Cardiac fibroblast (primary cell): Measurements from ENCODE around the gene ATP8B1.
A peak's percentile ranks its signal among the peaks of the same experiment; 100 is the strongest.

ENCODE experiments used
- DNase-seq, 2 donors: peaks; one replicate each; pipeline versions ENCODE4 v3.0.0 to v3.0.0-alpha.2; 2010; ENCODE audit warnings: low read depth in 2 of 2
- H3K4me3 ChIP-seq, 2 donors: replicated peaks in 1 of 2; 1 replicate in 1 of 2; 2 replicates in 1 of 2; pipeline ENCODE4 v1.5.1; 2011; ENCODE audit warnings: low read depth in 2 of 2, low read length in 2 of 2, mild to moderate bottlenecking in 2 of 2, moderate library complexity in 1 of 2
- TF ChIP-seq, protein P1 (sequence below): IDR thresholded peaks from one replicate; pipeline ENCODE4 v1.5.1; 2011; ENCODE audit warnings: low read depth, mild to moderate bottlenecking, low read length, inconsistent platforms

The ATP8B1 gene

DNA sequence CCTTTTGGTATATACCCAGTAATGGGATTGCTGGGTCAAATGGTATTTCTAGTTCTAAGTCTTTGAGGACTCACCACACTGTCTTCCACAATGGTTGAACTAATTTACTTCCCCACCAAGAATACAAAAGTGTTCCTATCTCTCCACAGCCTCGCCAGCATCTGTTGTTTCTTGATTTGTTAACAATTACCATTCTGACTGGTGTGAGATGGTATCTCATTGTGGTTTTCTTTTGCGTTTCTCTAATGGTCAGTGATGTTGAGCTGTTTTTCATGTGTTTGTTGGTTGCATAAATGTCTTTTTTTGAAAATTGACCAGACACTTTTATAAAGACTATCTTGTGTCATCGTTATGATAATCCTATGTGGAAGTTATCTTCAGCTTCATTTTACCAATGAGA lies 16.0 kb upstream of the ATP8B1 start:
- TF ChIP-seq, protein P1, sequence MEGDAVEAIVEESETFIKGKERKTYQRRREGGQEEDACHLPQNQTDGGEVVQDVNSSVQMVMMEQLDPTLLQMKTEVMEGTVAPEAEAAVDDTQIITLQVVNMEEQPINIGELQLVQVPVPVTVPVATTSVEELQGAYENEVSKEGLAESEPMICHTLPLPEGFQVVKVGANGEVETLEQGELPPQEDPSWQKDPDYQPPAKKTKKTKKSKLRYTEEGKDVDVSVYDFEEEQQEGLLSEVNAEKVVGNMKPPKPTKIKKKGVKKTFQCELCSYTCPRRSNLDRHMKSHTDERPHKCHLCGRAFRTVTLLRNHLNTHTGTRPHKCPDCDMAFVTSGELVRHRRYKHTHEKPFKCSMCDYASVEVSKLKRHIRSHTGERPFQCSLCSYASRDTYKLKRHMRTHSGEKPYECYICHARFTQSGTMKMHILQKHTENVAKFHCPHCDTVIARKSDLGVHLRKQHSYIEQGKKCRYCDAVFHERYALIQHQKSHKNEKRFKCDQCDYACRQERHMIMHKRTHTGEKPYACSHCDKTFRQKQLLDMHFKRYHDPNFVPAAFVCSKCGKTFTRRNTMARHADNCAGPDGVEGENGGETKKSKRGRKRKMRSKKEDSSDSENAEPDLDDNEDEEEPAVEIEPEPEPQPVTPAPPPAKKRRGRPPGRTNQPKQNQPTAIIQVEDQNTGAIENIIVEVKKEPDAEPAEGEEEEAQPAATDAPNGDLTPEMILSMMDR: no peak
- no peak overlapping the region for H3K4me3 ChIP-seq
- DNase-seq: peak in 1 of 2 donors; percentile 9

DNA sequence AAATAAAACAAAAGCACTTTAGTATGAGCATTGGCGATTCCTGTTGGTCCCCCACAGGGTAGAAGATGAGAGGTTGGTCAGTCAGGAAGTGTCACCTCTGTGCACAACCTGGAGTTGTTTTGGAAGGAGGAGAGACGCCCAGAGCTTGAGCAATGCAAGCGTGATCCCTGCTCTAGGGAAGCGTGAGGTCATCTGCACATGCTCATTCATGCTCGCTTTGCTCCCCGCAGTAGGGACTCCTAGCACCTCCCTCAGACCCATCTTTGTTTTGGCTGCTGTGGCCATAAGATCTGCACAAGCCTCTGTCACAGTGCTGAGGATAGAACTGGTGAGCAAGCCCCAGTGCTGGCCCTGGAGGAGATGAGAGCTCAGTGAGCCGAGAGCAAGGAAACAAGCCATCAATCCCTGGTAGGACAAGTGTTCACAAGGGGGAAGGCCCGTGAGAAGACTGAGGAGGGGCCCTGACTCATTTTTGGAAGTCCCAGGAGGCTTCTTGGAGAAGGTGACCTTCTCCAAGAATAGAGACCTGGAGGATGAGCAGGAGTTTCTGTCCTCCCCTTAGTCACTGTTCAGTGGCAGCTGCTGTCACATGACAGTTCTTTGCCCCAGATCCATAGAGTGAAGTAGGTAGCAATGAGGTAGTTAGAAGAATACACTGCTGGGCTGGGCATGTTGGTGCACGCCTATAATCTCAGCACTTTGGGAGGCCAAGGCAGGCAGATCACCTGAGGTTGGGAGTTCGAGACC lies 13.3 kb upstream of the ATP8B1 start:
- peak in 1 of 2 donors; percentile 28 for DNase-seq
- H3K4me3 ChIP-seq: no peak overlapping the region
- TF ChIP-seq, protein P1: no peak

DNA sequence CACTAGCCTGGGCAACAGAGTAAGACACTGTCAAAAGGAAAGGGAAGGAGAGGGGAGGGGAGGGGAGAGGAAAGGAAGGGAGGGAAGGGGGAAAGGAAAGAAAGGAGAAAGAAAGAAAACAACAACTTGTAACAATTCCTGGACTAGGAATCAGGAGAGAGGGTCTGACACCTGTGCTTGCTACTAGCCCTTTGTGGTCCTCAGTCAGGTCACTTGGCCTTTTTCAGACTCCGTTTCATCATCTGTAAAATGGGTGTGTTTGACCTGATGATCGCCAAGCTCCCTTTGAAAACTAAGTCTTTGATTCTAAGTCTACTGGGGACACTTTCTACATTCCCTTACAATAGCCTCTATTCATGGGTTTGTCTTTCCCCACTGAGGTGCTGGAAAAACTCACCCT lies 11.4 kb upstream of the ATP8B1 start:
- DNase-seq: no peak
- TF ChIP-seq, protein P1: no peak
- H3K4me3 ChIP-seq: no peak overlapping the region

DNA sequence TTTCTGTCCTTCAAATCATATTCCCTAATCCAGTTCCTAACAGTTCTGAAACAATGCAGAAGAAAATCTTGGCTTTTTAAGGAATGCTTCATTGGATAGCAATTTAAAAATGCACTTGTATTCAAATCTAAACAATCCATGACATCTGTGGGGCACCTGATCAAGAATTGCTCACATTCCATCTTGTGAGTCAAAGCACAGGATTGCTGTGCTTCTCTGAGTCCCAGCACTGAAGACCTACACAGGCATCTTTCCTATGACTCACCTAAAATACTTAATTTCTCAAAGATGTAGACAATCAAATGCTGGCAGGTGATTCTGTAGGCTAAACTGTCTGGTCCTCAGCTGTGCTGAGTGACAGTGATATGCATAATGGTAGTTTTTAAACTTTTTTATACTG lies 10.1 kb upstream of the ATP8B1 start:
- TF ChIP-seq, protein P1: no peak
- DNase-seq: peak; percentile 79 to 98
- H3K4me3 ChIP-seq: no peak overlapping the region

DNA sequence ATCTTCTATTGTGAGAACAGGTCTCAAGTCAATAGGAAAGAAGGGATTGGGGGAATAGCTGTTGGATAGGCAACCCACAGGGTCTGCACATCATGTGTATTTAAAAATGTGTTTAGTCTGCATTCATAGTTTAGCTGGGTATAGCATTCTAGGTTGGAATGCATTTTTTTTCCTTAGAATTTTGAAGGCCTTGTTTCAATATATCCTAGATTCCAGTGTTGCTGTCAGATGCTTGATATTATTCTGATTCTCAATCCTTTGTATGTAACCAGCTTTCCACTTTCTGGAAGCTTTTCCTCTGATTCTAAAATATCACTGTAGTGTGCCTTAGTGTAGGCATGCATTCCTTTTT lies 9.0 kb upstream of the ATP8B1 start:
- no peak overlapping the region for H3K4me3 ChIP-seq
- TF ChIP-seq, protein P1: no peak
- no peak for DNase-seq

DNA sequence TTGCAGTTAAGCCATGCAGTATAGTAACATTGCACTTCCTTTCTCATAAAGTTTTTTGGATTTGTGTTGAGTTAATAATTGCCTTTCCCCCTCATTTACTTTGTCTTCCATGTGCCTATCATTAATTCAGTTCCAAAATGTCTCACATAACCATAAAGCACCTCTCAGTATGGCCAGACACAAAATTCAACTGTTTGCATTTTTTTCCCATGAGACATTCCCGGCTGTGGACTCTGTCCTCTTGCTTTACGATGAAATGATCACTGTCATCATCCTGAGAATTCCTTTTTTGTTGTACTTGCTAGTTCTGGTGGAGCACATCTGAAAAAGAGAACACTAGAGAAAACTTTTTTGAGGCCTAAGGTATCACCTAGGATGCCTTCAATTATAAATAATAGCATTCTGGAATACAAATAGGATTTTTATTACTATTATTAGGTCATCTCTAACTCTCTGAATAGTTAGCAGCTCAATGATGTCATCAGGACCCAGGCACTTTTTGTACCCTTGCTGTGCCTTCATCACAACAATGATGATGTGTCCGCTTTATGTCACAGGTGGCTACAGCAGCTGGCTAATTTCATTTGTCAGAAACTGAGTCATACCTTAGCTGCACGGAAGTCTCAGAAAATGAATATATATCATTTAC lies 8.5 kb upstream of the ATP8B1 start:
- TF ChIP-seq, protein P1: no peak
- DNase-seq: peak in 1 of 2 donors; percentile 70
- no peak overlapping the region for H3K4me3 ChIP-seq
